COLO829 (cell line): ENCODE results near the gene ADAMTSL1.

Source experiments
- DNase-seq: peaks from one replicate; pipeline ENCODE4 v3.0.0; 2012; ENCODE audit warnings: low spot score

ADAMTSL1 gene

DNA sequence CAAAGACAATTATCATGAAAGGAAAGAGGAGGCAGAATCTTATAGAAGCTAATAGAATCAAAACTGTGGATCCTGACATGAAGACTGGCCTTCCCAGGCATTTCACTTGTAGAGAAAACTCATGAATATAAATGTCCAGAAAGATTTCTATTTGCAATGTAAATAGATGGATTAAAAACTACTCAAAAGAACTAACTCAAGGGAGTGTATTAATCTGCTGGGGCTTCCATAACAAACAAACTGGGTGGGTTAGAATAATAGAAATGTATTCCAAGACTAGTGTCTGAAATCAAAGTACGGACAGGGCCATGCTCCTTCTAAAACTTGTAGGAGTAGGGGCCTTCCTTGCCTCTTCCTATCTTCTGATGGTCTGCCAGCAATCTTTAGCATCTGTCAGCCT, 267.4 kb downstream of the ADAMTSL1 start:
- DNase-seq = no peak

DNA sequence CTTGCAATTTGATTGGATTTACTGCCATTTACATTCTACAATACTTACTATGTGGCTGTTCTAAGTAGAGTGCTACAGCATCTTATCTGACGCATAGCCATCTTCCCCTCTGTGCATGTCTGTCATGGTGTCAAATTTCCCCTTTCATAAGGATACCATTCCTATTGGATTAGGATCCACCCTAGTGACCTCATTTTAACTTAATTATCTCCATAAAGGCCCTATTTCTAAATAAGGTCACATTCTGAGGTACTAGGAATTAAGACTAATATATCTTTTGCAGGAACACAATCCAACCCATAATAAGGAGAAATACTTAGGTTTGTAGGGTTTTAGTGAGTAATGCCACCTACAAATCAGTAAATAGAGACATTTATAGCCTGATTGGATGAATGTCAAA, 268.0 kb downstream of the ADAMTSL1 start:
- DNase-seq = no peak

DNA sequence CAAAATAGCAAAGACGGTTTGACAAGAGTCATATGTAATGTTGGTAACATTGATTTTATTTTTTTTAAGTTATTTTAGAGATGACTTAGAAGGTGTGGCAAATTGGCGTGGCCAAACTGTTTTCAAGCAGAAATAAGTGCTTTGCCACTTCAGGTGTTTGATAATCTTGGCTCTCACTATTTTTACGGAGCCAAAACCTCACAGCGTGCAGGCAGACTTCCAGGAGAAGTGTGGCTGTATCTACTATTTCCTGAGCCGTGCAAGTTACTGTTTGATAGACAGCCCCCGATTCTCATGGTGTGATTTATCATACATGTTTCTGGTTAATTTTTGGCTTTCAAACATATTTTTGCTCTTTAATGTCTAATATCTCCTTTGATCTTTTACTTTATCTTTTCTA, 269.5 kb downstream of the ADAMTSL1 start:
- DNase-seq = no peak

DNA sequence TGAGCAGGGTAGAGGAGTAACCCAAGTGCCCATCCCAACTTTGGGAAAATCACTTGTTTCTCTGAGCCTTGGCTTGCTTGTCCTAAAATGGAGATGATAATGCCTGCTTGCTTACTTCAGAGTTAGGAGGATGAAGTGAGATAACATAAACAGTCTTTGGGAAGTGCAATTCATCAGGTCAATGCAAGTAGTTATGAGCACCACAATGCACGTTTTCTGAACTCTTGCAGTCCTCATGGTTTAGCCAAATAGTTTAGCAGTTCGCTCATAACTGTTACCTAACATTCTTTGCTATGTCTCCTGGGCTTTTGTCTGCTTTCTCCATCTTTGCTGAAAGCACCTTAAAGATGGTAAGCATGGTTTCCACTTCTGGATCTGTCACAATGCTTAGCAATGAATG, 270.0 kb downstream of the ADAMTSL1 start:
- DNase-seq = no peak

DNA sequence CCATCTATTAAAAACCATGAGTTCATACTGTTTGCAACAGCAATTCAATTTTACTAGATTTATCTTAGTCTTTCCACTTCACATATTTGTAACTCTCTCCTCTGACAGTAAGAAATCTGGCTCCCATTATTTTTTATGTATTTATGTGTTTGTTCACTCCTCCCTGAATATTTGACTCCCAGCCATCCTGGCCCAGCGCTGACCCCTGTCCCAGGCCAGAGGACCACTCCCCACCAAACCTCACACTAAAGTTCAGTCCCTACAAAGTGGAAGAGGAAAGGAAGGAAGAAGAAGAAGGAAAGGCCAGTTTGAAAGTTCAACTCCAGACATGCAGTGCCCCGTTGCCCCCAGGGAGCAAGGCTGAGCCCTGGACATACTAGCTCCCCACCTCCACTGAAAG, 271.8 kb downstream of the ADAMTSL1 start:
- no peak for DNase-seq

DNA sequence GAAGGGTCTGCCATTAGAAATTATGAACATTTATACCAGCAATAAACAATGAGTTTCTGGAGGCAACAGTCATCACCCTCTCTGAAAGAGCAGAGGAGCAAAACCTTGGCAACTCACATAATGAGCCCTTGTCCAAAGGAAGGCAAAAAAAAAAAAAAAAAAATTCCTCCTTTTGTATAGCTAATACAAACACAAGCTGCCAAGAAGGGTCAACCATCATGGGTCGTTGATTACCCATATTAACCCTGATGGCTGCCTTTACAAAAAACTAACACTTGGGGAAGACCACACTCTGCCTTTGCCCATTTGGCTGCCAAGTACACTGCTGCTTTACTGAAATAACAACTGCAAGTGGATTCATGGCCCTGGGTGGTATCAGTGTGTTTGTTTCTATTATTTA, 272.7 kb downstream of the ADAMTSL1 start:
- no peak for DNase-seq

DNA sequence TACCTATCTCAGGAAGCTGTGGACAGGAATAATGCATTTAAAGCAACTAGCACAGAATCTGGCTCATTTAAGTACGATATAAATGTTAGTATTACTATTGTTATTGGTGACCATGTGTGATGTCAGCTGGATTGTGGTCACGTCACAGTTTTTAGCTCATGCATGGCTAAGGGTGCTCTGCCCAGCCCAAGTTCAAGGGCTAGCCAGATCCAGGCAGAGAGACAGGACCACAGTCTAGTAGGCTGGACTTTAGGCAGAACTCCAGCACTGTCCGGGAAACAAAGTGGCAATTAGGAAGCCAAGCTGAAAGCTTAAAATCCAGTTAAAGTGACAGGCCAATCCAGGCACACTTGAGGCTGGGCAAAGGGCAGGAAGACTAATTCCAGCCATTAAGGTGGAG, 273.6 kb downstream of the ADAMTSL1 start:
- DNase-seq = no peak

DNA sequence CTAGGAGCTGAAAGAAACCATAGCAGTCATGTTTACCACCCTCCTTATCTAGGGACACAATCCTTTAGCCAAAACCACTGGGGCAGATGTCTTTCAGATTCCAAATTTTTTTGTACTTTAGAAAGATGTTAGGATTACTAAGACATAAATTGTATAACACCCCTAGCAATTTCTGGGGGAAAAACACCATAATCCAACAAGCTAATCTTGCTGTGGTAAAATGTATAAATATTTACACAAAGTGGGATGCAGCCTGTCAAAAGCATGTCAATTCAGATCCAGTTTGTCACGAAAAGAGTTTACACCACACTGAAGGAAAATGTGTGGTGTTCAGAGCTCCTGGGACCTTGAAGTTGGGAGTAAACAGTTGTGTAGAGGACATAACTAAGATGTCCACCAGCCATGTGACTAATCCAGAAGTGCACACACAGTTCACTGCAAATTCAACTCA, 274.3 kb downstream of the ADAMTSL1 start:
- no peak for DNase-seq

DNA sequence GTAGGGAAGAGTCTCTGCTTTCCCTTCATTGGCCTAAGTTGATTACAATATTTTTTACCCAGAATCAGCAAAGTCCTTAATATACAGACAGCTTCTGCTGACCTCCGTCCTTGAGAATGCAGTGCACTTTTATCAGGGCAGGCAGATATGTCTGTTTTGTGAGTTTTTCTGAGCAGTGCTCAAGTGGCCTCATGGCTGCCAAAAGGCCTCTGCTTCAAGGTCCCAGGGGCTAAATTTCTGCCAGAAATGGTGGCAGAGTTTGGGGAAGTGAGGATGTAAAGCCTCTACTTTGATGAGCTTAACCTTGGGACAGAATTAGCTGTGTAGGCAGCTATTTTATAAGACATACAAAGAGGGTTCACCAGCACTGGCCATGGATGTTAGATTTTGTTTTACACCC, 275.8 kb downstream of the ADAMTSL1 start:
- DNase-seq = no peak

DNA sequence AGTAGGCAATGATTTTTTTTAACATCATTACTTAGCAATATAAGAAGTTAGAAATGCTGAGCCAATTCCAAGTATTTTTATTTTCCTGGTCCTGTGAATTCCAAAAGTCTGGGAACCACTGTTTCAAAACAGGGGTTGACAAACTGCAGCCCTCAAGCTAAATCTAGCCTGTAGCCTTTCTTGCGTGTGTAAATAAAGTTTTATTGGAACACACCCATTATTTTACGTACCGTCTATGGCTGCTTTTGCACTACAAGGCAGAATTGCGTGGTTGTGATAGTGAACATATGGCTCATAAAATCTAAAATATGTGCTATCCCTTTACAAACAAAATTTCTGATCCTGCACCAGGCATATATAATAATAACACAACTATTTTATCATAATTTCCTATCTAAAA, 280.0 kb downstream of the ADAMTSL1 start:
- no peak for DNase-seq

DNA sequence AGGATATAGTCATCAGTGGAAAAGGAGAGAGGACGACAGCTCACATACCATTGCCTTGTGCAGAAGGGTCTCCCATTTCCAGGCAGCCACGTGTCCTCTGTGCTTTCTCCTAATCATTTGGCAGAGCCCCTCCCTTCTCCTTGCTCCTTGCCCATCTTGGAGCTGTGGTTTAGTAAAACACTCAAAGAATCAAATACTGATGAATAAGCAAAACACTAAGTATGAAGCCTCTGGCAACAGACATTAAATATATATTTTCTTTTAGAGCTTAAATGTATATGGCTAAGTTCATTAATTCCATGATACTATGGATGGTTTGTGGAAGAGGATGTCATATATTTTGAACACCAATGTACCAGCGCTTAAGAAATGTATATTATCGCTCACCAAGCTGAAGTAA, 280.6 kb downstream of the ADAMTSL1 start:
- DNase-seq = no peak

DNA sequence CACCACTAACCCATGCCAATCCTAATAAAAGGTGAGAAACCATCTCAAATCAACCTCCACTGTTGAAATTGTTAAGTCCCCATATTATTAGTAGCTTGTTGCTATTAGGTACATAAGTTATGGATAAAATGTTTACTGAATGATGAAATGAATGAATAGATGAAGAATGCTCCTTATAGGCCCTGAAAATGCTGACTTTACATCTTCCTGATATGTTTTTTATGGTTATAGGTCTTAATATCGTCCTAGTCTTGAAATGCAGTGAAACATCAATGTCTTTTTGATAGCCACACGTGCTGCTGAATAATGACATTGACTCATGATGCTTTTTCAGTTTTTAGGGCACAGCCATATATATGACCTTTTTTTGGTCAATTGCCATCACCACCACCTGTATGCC, 281.3 kb downstream of the ADAMTSL1 start:
- no peak for DNase-seq

DNA sequence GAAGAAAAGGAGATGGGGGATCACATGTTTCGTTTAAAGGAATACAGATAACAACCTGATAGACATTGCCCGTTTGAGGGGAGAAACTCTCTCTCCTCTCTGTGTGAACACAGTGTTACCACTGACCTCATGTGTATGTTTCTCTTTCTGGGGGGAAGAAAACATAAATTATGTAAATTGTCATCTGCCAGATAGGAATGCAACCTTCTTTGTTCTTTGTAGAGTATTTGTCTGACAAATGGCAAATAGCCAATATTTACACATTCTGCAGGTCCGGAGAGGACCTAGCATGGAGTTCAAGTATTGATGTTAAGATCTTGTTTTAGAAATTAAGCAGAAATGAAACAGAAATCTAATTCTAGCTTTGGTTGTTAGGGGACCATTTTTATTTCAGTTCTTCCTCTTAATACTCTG, 282.8 kb downstream of the ADAMTSL1 start:
- no peak for DNase-seq

DNA sequence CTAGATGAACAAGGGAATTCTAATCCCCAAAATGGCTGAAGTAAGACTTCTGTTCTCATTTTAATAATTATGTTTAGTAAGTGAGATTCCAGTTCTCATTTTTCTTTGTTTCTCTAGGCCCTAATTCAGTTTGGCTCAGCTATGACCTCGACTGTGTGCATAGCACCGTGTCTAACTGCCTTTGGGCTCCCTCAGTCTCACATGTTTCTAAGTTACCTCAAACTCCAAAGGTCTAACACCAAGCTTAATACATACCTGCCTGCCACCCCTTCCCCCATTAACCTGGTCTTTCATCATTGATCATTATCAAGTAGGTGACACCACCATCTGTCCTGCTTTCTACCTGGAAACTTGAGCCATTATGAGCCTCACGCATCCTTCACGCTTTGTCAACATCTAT, 285.9 kb downstream of the ADAMTSL1 start:
- no peak for DNase-seq

DNA sequence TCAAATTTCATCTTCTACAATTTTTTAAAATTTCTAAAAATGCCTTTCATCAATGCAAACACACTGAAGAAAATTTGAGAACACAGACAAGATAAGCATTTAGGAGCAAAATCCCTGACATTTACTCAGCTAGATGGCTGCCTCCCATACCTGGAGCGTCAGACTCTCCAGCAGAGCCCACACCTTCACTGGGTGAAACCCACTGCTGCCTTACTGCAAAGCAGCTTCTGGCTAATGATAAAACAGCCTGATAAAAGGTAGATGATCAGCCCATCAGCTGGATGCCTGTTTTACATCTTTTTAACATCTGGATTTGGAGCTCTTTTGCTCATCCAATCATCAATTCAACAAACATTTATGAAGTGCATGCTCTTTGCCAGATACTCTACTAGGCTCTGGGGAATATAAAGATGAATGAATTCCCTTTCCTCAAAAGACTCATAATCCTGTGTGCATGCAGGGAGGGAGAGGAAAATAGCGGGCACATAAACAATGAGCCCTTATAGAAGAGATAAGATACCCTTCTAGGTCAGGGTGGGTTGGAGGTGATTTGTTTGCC, 287.9 kb downstream of the ADAMTSL1 start:
- peak; percentile 8 for DNase-seq

DNA sequence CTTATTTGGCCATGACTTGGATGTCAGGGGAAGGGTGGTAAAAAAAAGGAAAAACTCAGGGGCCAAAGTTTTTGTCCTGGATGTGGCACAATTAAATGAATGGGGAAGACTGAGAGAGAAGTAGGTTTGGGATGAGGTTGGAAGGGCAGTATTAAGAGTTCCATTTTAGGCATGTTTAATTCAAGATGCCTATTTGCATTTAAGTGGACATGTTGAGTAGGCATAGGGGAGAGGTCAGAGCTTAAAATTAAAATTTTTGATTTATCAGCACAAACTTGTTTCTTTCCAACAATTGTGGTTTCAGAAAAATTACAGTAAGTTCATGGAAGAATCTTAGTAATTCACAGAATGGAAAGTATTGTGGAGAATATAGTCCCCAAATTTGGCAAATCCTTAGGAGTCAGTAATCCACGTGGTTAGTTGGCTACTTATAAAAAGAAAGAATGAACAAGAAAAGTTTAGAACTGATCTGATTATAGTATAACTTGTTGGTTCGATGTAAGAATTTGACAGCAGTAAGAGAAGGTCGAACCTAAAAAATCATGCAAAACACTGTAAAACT, 293.1 kb downstream of the ADAMTSL1 start:
- DNase-seq = no peak

DNA sequence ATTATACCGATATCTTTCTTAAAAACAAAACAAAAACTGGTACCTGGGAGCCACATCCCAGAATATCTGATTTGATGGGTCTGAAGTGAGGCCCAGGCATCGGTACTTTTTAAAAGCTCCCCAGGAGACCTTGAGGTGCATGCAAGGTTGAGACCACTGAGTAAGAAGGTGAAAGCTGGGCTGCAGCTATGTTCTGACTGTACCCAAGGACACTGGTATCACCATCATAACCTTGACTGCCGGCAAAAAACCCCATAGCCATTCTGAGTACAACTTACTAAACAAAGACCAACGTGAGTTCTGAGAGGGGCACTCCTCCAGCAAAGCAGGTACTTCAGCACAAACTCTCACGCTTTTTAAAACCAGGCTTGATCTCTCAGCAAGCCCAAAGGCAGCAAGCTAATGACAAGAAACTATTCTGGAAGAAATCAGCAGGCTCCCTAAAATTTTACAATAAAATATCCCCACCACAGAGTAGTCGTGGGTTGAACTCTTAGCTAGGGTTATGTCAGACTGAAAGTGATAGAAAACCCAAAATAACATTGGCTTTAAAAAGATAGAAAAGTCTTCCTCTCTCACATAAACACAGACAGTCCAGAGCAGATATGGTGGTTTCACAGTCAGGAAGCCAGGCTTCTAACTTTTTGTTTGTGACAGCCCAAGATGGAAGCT, 295.1 kb downstream of the ADAMTSL1 start:
- DNase-seq = no peak

DNA sequence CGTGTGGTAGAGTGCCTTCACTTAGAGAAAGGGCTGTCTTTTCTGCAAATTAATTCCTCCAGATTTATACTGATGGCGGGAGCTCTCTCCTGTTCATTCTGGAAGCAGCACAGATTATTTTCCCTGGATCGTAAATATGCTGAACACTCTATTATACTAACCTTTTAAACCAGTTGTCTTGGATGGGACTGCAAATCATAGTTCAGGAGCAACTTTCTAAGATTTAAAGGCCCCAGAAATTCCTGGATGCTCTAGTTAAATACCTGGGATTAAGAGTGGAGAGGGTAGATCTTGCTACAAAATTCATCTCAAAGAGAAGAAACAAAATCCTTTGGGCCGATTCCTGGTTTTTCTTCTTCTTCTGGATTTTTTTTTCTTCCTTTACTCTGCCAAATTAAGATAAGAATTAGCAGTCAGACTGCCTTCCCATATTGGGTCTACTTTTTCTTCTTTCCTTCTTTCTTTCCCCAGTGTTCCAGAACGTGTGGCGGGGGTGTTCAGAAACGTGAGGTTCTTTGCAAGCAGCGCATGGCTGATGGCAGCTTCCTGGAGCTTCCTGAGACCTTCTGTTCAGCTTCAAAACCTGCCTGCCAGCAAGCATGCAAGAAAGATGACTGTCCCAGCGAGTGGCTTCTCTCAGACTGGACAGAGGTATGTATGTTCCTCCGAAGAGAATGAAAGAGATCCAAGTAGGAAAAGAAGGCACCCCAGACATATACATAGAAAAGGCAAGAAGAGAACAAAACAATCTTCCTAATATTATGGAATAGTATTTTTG, 296.4 kb downstream of the ADAMTSL1 start:
- no peak for DNase-seq

DNA sequence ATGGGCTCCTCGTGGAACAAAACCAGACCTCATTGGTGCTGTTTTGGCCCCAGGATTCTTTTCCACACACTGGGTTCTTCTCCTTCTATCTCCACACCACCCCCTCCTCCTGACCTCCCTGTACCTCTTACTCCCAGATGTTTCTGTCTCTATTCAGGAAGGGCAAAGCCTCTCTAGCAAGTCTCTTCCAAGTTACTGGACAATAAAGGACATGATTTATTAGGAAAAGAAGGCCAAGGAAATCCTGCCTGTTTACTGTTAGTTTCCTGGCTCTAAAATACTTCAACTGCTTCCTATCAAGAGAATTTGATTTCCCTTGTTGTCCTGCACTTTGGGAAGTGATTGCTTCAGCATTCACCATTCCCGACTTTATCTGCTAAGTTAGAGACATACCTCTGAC, 297.1 kb downstream of the ADAMTSL1 start:
- no peak for DNase-seq

DNA sequence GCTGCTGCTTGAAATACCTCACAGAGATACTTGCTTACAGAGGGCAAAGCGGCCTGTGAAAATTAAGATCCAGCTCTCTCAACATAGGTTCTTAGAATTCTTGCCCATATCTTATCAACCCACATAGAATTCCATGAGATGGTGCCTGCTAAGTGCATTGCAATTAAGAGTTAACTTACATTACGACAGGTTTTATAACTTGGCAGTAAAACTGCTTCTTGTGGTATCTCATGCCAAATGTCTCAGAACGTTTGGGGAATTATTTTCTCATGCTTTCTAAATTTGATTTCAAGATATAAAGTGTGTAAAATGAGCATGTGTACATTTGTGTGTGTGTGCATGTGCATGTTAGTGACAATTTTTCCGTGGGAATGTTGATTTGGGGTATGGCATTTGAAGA, 297.8 kb downstream of the ADAMTSL1 start:
- DNase-seq = no peak

DNA sequence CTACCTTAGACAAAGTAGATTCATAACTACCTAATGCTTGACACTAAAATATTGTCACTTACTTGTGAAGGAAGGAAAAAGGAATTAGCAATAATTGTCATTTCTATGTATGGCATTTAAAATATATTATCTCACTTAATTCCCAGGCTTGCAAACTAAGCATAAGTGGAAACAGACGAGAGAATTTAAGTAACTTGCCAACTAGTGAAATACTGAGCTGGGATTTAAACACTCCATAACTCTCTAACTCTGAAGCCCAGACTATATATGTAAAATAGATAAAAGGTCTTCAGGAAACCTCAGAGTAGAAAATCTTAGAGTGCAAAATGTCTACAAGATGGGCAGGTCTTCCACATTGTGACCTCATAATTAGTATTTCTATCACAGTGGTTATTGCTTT, 301.3 kb downstream of the ADAMTSL1 start:
- DNase-seq = no peak

DNA sequence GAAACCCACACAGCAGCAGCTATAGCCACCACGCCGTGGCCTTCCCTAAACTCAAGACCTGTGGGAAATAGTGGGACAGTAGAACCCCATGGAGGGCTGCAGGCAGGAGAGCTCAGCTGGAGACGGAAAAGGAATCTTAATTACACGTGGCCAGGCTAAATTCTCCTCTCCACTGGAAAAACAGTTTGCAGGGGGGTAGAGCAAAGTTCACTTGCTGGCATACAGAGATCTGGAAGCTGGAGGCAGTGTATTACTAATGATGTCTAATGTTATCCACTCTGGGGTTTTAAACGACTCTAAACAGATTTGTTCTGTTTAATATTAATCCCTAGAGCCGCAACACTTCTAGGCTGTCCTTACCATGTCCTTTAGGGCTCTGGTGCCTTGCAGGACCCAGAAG, 302.0 kb downstream of the ADAMTSL1 start:
- no peak for DNase-seq
